GM23338 (cell line): Measurements from ENCODE around the gene CSDE1.

Experiments used
- EZH2 ChIP-seq: fragments of 200-600 bp; sonication (generic); IDR thresholded peaks from one replicate; pipeline ENCODE4 v1.8.0; 2017; ENCODE audit warnings: antibody characterized with exemption, mild to moderate bottlenecking, low read depth; ENCODE audit not compliant: unreplicated experiment
- EZH2phosphoT487 ChIP-seq: fragments of 200-600 bp; sonication (generic); IDR thresholded peaks from one replicate; pipeline ENCODE4 v1.8.1; 2018; ENCODE audit warnings: antibody characterized with exemption; ENCODE audit not compliant: unreplicated experiment
- POLR2AphosphoS5 ChIP-seq: IDR thresholded peaks from 2 replicates; pipeline ENCODE4 v1.6.1; 2016; ENCODE audit warnings: antibody characterized with exemption, low read depth
- TF ChIP-seq, protein P1 (sequence below), 2 experiments: fragments of 200-600 bp in 1 of 2; sonication (generic) in 1 of 2; conservative IDR thresholded peaks; 2 replicates each; pipeline versions ENCODE4 v1.5.1 to v1.6.1; 2016 to 2017; ENCODE audit warnings: antibody characterized with exemption in 2 of 2, low read depth in 2 of 2, mild to moderate bottlenecking in 2 of 2, moderate library complexity in 1 of 2

DNA sequence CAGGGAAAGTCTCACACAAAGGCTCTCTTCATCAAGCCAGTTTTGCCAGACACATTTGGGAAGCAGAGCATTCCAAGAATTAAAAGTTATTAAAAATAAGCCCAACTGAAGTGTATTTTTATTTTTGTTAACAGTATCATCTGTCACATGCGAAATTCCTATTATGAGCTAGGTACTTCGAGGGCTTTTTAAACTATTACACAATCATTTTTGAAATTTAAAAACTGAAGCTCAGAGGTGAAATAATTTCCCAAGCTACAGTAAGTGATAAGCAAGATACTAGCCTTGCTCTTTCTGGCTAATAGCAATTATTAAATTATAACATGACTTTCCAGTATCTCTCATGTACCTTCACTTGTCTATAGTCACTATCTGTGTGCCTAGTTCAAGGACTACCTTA, 29.2 kb downstream of the CSDE1 start:
- TF ChIP-seq, protein P1, sequence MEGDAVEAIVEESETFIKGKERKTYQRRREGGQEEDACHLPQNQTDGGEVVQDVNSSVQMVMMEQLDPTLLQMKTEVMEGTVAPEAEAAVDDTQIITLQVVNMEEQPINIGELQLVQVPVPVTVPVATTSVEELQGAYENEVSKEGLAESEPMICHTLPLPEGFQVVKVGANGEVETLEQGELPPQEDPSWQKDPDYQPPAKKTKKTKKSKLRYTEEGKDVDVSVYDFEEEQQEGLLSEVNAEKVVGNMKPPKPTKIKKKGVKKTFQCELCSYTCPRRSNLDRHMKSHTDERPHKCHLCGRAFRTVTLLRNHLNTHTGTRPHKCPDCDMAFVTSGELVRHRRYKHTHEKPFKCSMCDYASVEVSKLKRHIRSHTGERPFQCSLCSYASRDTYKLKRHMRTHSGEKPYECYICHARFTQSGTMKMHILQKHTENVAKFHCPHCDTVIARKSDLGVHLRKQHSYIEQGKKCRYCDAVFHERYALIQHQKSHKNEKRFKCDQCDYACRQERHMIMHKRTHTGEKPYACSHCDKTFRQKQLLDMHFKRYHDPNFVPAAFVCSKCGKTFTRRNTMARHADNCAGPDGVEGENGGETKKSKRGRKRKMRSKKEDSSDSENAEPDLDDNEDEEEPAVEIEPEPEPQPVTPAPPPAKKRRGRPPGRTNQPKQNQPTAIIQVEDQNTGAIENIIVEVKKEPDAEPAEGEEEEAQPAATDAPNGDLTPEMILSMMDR (conservative IDR thresholded peaks at IDR 0.05; ENCODE audit: low read depth in 2 of 2) = no peak
- TF ChIP-seq EZH2 (no peak), POLR2AphosphoS5 (no peak), EZH2phosphoT487 (no peak)
